ENCODE results near the gene CMIP. TPM values are rescaled to one million over a fixed set of nuclear protein-coding genes. Genes with fewer than 3 reads are reported as not detected.
A peak's percentile ranks its signal among the peaks of the same experiment; 100 is the strongest.

Gene CMIP
- total RNA-seq, 1 donor from 2014 or later, result 46.6 TPM

- H3K4me1 Mint-ChIP-seq (ENCODE audit: unreplicated experiment), result peaks cover 47% of the 10 kb centered on the region
- no peak overlapping the region for H3K4me3 Mint-ChIP-seq
- H3K36me3 Mint-ChIP-seq, result peaks cover 9% of the 10 kb centered on the region
- TF ChIP-seq CTCF (conservative IDR thresholded peaks at IDR 0.05), result no peak
- DNase-seq (ENCODE audit: extremely low spot score, unreplicated experiment), result no peak
- no peaks in the 10 kb centered on the region for H3K9me3 Mint-ChIP-seq
- H3K27ac Mint-ChIP-seq, result no peak overlapping the region
- no peaks in the 10 kb centered on the region for H3K27me3 Mint-ChIP-seq
These were observed 56.4 kb downstream of the CMIP start for GRCh38 chr16:81500833-81501521.

- H3K27ac Mint-ChIP-seq, result peak overlapping the region; percentile 52
- no peak for TF ChIP-seq CTCF (conservative IDR thresholded peaks at IDR 0.05)
- no peaks in the 10 kb centered on the region for H3K27me3 Mint-ChIP-seq
These were observed 57.9 kb downstream of the CMIP start for GRCh38 chr16:81502396-81503070.

DNA sequence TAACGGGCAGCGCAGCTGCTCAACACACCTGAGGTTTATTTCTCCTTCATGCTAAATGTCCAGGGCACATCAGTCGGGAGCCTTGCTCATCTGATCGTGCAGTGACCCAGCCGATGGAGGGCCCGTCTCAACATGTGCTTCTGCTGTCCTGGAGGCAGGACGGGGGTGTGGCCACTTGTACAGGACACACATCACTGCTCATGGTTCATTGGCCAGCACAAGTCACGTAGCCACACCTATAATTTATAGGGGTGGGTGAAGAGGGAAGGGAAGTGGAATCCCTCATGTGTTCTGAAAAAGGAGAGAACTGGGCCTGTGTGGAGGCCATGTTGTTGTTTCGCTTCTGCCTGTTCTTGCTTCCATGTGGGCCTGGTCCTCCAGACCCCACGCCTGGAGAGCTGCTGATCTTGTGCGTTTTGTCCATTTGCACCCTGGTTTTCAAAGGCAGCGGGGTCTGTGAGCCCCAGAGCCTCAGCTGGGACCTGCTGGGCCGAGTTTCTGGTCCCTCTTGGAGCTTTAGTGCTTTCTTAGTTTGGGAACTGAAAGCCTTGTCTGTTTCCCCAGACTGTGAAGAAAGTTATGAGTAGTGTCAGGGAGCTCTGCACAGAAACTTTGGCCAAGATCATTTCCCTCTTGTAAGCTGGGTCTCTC is 60.5 kb downstream of the CMIP start:
- no peak for DNase-seq (ENCODE audit: extremely low spot score, unreplicated experiment)
- H3K4me1 Mint-ChIP-seq (ENCODE audit: unreplicated experiment), result peaks cover 38% of the 10 kb centered on the region
- no peaks in the 10 kb centered on the region for H3K27me3 Mint-ChIP-seq
- H3K9me3 Mint-ChIP-seq, result no peaks in the 10 kb centered on the region
- peak overlapping the region; percentile 66 for H3K27ac Mint-ChIP-seq
- H3K4me3 Mint-ChIP-seq, result no peak overlapping the region
- TF ChIP-seq CTCF (conservative IDR thresholded peaks at IDR 0.05), result no peak
- no peaks in the 10 kb centered on the region for H3K36me3 Mint-ChIP-seq

More at GRCh38 chr16:81502396-81503070, 57.9 kb downstream of the CMIP start:
- H3K4me1 Mint-ChIP-seq (ENCODE audit: unreplicated experiment), result peaks cover 51% of the 10 kb centered on the region
- no peak overlapping the region for H3K4me3 Mint-ChIP-seq
- no peaks in the 10 kb centered on the region for H3K9me3 Mint-ChIP-seq
- H3K36me3 Mint-ChIP-seq, result peaks cover 9% of the 10 kb centered on the region
- DNase-seq (ENCODE audit: extremely low spot score, unreplicated experiment), result no peak

GRCh38 chr16:81509404-81509803 is 64.8 kb downstream of the CMIP start:
- Mint-ChIP-seq H3K9me3 (peaks cover 6% of the 10 kb centered on the region), H3K4me3 (no peak overlapping the region), H3K36me3 (peaks cover 9% of the 10 kb centered on the region), H3K27ac (no peak overlapping the region), H3K27me3 (no peaks in the 10 kb centered on the region), H3K4me1 (ENCODE audit: unreplicated experiment) (peaks cover 36% of the 10 kb centered on the region)
- no peak for DNase-seq (ENCODE audit: extremely low spot score, unreplicated experiment)
- no peak for TF ChIP-seq CTCF (conservative IDR thresholded peaks at IDR 0.05)

- H3K9me3 Mint-ChIP-seq, result peaks cover 6% of the 10 kb centered on the region
- H3K27me3 Mint-ChIP-seq, result no peaks in the 10 kb centered on the region
- TF ChIP-seq CTCF (conservative IDR thresholded peaks at IDR 0.05), result no peak
- H3K27ac Mint-ChIP-seq, result no peak overlapping the region
- no peak for DNase-seq (ENCODE audit: extremely low spot score, unreplicated experiment)
- H3K4me3 Mint-ChIP-seq, result no peak overlapping the region
- H3K4me1 Mint-ChIP-seq (ENCODE audit: unreplicated experiment), result peaks cover 32% of the 10 kb centered on the region
- peaks cover 9% of the 10 kb centered on the region for H3K36me3 Mint-ChIP-seq
These were observed 65.4 kb downstream of the CMIP start for GRCh38 chr16:81510016-81510415.
